BLaER1 (cell line): ENCODE data around the gene PARD3.
A peak's percentile ranks its signal among the peaks of the same experiment; 100 is the strongest.

Source experiments
- H3K27ac ChIP-seq: shearing (Covaris generic); formaldehyde crosslinking; 2 replicates; pipeline ENCODE4 v1.8.1; 2022
- H3K27me3 ChIP-seq: shearing (Covaris generic); formaldehyde crosslinking; 2 replicates; pipeline ENCODE4 v1.8.1; 2022
- H3K36me3 ChIP-seq: shearing (Covaris generic); formaldehyde crosslinking; 2 replicates; pipeline ENCODE4 v1.8.1; 2022
- H3K4me1 ChIP-seq: shearing (Covaris generic); formaldehyde crosslinking; 2 replicates; pipeline ENCODE4 v1.8.1; 2022
- H3K4me2 ChIP-seq: shearing (Covaris generic); formaldehyde crosslinking; 2 replicates; pipeline ENCODE4 v1.8.1; 2022
- H3K4me3 ChIP-seq: shearing (Covaris generic); formaldehyde crosslinking; 2 replicates; pipeline ENCODE4 v1.8.1; 2022
- H3K9ac ChIP-seq: shearing (Covaris generic); formaldehyde crosslinking; 2 replicates; pipeline ENCODE4 v1.8.1; 2022
- H3K9me3 ChIP-seq: shearing (Covaris generic); formaldehyde crosslinking; 2 replicates; pipeline ENCODE4 v1.8.1; 2022
- H4K20me1 ChIP-seq: shearing (Covaris generic); formaldehyde crosslinking; 2 replicates; pipeline ENCODE4 v1.8.1; 2022
- Cebpa-rat ChIP-seq: shearing (Covaris generic); IDR thresholded peaks from 2 replicates; pipeline ENCODE4 v1.8.1; 2022

The PARD3 gene

DNA sequence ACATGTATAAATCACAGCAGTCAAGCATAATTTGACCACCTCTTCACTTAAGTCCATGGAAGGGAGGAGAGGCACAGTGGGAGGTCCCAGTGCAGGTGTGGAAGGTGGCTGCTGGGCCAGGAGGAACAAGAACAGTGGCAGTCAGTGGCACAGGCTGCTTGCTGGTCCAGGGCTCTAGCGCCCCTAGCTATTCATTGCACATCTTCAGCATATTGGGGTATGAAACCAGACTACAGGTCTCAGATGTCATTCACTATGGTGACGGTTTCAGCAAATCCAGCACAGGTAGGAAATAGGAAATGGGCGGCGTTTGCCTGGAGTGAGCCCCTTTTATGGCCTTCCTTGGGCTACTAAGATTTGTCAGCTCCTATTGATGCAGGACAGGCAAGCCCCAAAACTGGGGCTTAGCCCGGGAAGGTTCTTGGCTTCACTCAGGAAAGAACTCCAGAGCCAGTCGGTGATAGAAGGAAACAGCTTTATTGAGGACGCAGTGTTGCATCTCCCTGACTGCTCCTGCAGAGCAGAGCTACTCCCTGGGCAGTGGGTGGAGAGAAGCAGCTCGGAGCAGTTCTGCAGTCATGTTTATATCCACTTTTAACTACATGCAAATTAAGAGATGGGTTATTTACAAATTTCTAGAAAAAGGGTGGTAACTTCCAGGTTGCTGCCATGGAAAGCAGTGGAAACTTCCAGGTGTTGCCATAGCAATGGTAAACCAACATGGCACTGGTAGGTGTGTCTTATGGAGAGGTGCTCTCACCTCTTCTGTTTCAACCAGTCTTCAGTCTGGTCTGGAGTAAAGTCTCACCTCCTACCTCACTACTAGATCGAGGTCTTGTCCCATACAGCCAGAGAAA, 608.8 kb downstream of the PARD3 start:
- Histone ChIP-seq H3K27ac (no peak overlapping the region), H4K20me1 (no peaks in the 10 kb centered on the region), H3K4me3 (no peak overlapping the region), H3K9me3 (peaks cover 5% of the 10 kb centered on the region; the same call in 1 of the 2 replicates), H3K9ac (no peak overlapping the region; the same call in 1 of the 2 replicates), H3K4me1 (peaks cover 42% of the 10 kb centered on the region), H3K36me3 (no peaks in the 10 kb centered on the region), H3K4me2 (peak overlapping the region; percentile 74), H3K27me3 (no peaks in the 10 kb centered on the region)
- no peak for TF ChIP-seq Cebpa-rat

DNA sequence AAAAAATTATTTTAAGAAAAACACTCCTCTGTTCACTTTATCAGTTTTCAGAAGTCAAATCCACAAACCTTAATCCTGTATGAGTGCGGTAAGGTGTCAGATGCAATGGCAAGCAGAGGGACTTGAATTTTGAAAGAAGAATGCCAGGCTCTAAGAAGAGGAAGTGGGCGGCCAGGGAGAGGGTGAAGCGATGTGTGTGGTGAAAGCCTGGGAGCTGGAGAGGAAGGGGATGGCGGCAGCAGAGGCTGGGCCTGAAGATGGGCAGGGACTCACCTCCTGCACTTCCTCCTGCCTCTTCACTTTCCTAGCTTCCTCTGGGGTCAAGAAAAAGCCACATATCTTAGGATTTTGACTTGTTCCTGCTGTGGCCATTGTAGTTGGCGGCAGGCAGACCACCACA, 609.6 kb downstream of the PARD3 start:
- Histone ChIP-seq H3K4me2 (peak overlapping the region; percentile 74), H3K36me3 (no peaks in the 10 kb centered on the region), H3K27ac (peak overlapping the region; percentile 60; the same call in 1 of the 2 replicates), H3K27me3 (no peaks in the 10 kb centered on the region), H3K4me1 (peaks cover 51% of the 10 kb centered on the region), H3K9me3 (peaks cover 5% of the 10 kb centered on the region; the same call in 1 of the 2 replicates), H3K4me3 (no peak overlapping the region), H4K20me1 (no peaks in the 10 kb centered on the region), H3K9ac (no peak overlapping the region; the same call in 1 of the 2 replicates)
- no peak for TF ChIP-seq Cebpa-rat

DNA sequence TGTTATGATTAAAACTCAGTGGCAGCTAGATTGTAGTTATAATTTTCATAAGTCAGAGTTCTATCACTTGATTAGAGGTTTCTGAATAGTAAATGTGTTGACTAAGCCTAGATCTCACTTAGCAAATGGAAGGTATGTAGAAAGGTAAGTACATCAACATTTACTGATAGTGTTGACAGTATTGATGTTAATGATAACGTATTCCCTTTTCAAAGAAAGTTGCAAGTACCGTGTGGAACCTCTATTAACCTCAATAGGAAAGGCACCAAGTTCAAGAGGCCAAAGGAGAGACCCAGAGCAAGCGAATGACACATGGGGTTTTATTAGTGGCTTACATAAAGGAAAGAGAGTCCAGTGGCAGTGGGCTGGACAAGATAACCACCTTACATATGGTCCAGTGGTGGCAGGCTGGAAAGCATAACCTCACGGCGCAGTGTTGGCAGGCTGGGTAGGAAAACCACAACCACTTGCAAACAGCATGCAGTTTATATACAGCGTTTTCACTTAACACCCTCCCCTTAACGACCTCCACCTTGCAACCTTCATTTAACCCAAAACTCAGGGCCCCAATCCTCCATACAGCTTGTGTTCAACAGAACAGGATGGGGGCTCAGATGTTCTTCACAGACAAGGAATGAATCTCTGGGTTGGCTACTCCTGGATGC, 611.0 kb downstream of the PARD3 start:
- H3K4me2 ChIP-seq, result no peak overlapping the region
- H3K4me1 ChIP-seq, result peaks cover 64% of the 10 kb centered on the region
- H3K9me3 ChIP-seq, result peaks cover 5% of the 10 kb centered on the region; the same call in 1 of the 2 replicates
- H3K36me3 ChIP-seq, result no peaks in the 10 kb centered on the region
- H3K4me3 ChIP-seq, result no peak overlapping the region
- no peak overlapping the region for H3K27ac ChIP-seq
- H3K27me3 ChIP-seq, result no peaks in the 10 kb centered on the region
- no peaks in the 10 kb centered on the region for H4K20me1 ChIP-seq
- no peak for TF ChIP-seq Cebpa-rat
- H3K9ac ChIP-seq, result no peak overlapping the region

DNA sequence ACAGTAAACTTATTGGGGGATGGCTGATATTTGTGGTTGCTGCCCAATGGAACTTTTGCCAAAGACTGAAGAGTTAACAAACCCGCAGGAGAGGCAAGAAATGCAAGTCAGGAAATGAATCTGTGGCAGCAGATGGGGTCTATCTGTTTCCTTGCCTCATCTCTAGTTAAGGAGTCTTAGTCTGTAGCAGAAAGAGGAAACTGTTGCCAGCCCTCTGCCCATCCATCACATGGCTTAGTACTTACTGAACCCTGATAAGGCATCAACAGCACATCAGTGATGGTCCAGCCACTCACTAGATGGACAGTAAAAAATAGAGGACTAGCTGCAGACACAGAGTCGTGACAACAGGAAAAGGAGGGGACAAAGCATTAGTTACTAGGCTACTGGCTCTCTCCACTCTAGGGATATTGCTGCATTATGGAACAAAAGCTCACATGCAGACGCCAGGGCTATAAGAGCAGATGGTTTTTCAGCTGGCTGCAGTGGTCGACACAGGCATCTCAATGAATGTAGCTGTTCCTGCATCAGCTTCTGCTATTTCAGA, 614.7 kb downstream of the PARD3 start:
- Histone ChIP-seq H3K4me3 (no peak overlapping the region; the same call in 1 of the 2 replicates), H4K20me1 (no peaks in the 10 kb centered on the region), H3K27me3 (no peaks in the 10 kb centered on the region), H3K4me1 (peaks cover 49% of the 10 kb centered on the region), H3K9me3 (no peaks in the 10 kb centered on the region), H3K4me2 (peak overlapping the region; percentile 74), H3K9ac (peak overlapping the region; percentile 61; the same call in 1 of the 2 replicates), H3K27ac (peak overlapping the region; percentile 73), H3K36me3 (no peaks in the 10 kb centered on the region)
- TF ChIP-seq Cebpa-rat, result no peak

DNA sequence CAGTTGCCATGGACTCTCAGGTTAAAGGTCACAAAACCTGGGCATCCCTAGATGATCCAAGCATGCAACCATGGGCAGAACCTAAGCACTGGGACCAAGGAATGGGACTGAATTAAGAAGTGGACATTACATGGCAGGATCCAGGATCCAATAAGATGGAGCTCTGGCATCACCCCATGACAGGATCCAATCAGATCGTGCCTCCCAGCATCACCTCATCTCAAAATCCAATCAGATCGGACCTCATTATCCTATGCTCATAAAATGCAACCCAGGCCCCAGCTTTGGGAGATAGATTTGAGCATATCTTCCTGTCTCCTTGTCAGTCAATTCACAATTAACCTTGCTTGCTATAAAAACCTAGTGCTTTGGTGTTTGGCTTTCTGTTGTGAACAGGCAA, 616.1 kb downstream of the PARD3 start:
- no peaks in the 10 kb centered on the region for H3K9me3 ChIP-seq
- TF ChIP-seq Cebpa-rat, result no peak
- no peak overlapping the region; the same call in 1 of the 2 replicates for H3K27ac ChIP-seq
- H3K4me2 ChIP-seq, result no peak overlapping the region
- H3K4me3 ChIP-seq, result no peak overlapping the region
- H3K9ac ChIP-seq, result no peak overlapping the region
- H3K4me1 ChIP-seq, result peaks cover 34% of the 10 kb centered on the region
- H3K27me3 ChIP-seq, result no peaks in the 10 kb centered on the region
- H3K36me3 ChIP-seq, result no peaks in the 10 kb centered on the region
- H4K20me1 ChIP-seq, result no peaks in the 10 kb centered on the region

DNA sequence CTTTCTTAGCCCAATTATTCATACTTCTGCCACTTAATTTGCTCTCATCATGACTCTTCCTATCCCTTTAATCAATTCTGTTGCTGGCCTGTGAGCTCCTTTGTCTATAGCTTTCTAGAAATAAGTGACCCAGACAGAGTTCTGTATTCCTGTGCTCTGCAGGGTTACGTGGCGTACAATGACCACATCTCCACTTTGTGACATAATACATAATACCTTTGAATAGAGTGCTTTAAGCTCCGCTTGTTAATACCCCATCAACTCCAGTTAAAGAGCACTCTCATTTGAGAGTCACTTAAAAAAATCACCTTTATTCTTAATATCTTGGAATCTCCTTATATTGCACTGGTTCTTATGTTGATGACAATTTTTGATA, 619.0 kb downstream of the PARD3 start:
- Histone ChIP-seq H3K9ac (no peak overlapping the region), H4K20me1 (no peaks in the 10 kb centered on the region), H3K27me3 (no peaks in the 10 kb centered on the region), H3K4me1 (peaks cover 20% of the 10 kb centered on the region), H3K36me3 (no peaks in the 10 kb centered on the region), H3K27ac (no peak overlapping the region), H3K4me2 (no peak overlapping the region), H3K4me3 (no peak overlapping the region), H3K9me3 (no peaks in the 10 kb centered on the region)
- no peak for TF ChIP-seq Cebpa-rat

DNA sequence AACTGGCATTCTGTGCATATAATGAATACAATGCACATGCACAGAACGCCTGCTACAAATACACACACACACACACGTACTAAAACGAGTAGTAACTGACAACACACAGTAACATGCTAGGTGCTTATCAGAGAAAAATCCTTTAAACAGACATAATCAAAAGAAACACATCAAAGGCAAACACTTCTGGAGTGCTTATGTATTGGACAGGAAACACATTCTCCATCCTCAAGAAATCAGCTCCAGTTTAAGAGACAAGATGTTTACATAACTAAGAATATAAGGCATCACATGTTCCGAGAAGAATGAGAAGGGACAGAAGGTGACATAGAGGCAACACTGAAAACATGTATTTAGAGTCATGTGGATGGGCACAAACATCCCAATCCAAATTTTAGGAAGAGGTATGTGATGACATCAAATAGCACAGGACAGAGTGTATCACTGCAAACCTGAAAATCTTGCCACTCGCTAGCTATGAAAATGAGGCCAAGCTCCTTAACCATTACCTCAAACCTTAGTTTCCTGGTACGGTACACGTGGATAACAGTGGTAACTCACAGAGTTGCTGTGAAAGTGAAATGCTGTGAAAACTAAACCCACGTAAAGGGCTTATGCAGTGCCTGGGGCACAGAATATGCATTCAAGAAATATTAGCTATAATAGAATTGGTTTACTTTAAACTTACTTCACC, 619.6 kb downstream of the PARD3 start:
- TF ChIP-seq Cebpa-rat, result no peak
- Histone ChIP-seq H3K36me3 (no peaks in the 10 kb centered on the region), H3K4me1 (peaks cover 14% of the 10 kb centered on the region), H3K4me3 (no peak overlapping the region), H3K27ac (no peak overlapping the region), H3K27me3 (no peaks in the 10 kb centered on the region), H4K20me1 (no peaks in the 10 kb centered on the region), H3K9ac (no peak overlapping the region), H3K4me2 (no peak overlapping the region), H3K9me3 (no peaks in the 10 kb centered on the region)

DNA sequence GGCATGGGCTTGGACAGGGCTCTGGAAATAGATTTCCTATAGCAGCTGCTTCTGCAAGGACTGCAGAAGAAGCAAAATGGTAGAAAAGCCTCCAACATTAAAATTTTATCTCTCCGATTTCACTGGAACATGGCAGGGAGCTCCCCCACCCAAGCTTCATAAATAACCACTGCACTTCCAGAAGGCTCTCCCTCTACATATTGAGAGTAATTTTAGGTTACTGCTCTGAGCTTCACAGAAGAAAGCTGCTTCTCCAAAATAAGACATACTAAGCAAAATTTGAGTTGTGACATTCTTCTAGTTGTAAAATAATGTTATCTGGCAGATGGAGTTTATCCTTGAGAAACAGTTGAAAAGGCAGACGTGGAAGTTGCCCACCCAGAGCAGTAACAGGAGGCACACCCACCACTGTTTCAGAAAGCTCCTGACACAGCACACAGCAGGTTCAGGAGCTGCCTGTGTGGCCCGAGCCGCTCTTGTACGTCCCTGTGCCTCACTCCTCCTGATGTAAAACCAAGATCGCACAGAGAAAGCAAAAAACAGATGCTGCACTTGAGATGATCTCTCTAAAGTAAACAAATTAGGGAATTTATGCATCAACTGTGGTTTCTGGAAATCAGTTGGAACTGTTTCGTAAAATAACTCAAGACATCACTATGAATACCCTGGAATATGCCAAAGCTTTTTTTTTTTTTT, 621.0 kb downstream of the PARD3 start:
- no peak overlapping the region for H3K4me2 ChIP-seq
- peaks cover under 1% of the 10 kb centered on the region; the same call in 1 of the 2 replicates for H3K4me1 ChIP-seq
- H3K9me3 ChIP-seq, result no peaks in the 10 kb centered on the region
- TF ChIP-seq Cebpa-rat, result no peak
- H3K27ac ChIP-seq, result no peak overlapping the region
- H3K27me3 ChIP-seq, result no peaks in the 10 kb centered on the region
- no peaks in the 10 kb centered on the region for H3K36me3 ChIP-seq
- no peak overlapping the region for H3K4me3 ChIP-seq
- H3K9ac ChIP-seq, result no peak overlapping the region
- H4K20me1 ChIP-seq, result no peaks in the 10 kb centered on the region

DNA sequence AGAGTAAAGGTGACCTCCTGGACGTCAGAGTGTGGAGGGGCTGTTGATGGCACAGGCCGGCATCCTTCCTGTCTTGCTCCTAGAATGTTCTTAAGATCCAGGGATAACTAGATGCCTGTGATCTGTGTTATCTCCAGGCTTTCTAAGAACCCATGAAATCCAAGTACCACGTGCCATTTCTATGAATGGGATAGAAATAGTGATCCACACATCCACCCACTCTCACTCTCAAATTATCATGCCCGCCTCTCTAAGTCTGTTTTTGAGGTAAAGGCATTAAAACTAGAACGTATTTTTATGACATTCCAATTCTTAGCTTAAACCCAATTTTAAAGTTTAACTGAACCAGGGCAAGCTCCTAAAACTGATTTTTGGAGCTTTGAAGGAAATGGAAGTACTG, 622.5 kb downstream of the PARD3 start:
- no peak overlapping the region for H3K9ac ChIP-seq
- no peaks in the 10 kb centered on the region for H3K4me1 ChIP-seq
- no peaks in the 10 kb centered on the region for H3K27me3 ChIP-seq
- no peak overlapping the region for H3K27ac ChIP-seq
- no peaks in the 10 kb centered on the region for H3K36me3 ChIP-seq
- H3K9me3 ChIP-seq, result no peaks in the 10 kb centered on the region
- H4K20me1 ChIP-seq, result no peaks in the 10 kb centered on the region
- no peak overlapping the region for H3K4me3 ChIP-seq
- no peak for TF ChIP-seq Cebpa-rat
- H3K4me2 ChIP-seq, result no peak overlapping the region
